OCI-LY3 (cell line): ENCODE data around the gene RAI1.

Experiments used
- EZH2phosphoT487 ChIP-seq: fragments of 200-600 bp; shearing (Covaris generic); IDR thresholded peaks from 2 replicates; pipeline ENCODE4 v1.6.1; 2018; ENCODE audit warnings: antibody characterized with exemption, mixed run types, low read depth
- TF ChIP-seq, protein P1 (sequence below): fragments of 200-600, 300-600 bp; sonication (generic); IDR thresholded peaks from 2 replicates; pipeline ENCODE4 v1.5.1; 2014; ENCODE audit warnings: antibody characterized with exemption, low read length, low read depth

DNA sequence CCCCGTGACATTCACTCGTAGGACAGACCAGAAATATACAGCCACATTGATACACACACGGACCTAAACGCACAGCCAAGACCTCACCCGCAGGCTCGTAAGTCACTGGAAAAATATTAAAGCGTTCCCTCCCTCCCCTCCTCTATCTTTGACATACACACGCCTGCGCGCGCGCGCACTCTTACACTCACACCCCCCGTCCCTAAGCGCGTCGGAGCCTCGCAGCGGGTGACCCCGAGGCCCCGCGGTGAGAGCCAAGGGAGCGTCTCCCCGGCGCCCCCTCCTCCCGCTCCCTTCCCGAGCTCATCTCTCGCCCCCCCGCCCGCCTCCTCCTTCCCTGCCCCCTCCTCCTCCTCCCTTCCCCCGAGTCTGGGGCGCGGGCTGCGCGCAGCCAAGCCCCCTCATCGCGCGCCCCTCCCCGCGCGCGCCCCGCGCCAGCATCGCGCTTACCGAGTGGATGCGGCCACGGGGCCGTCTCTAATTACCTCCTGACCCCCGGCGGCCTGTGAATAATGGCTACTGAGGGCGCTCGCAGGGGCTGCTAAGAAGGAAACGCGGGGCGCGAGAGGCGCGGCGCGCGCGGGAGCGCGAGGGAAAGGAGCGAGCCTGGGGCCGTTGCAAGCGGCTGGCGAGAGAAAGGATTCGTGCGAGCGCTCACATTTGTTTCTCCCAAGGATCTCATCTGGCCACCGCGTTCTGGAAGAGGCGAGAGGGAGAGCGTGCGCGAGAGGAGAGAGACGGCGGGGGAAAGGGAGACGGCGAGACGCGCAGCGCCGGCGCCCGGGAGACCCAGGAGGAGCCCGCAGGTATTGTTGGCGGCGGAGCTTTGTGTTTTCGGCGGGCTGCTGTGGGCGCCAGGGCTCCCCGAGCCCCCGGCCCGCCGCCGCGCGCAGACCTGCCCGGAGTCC is 42.4 kb downstream of the RAI1 start:
- TF ChIP-seq, protein P1, sequence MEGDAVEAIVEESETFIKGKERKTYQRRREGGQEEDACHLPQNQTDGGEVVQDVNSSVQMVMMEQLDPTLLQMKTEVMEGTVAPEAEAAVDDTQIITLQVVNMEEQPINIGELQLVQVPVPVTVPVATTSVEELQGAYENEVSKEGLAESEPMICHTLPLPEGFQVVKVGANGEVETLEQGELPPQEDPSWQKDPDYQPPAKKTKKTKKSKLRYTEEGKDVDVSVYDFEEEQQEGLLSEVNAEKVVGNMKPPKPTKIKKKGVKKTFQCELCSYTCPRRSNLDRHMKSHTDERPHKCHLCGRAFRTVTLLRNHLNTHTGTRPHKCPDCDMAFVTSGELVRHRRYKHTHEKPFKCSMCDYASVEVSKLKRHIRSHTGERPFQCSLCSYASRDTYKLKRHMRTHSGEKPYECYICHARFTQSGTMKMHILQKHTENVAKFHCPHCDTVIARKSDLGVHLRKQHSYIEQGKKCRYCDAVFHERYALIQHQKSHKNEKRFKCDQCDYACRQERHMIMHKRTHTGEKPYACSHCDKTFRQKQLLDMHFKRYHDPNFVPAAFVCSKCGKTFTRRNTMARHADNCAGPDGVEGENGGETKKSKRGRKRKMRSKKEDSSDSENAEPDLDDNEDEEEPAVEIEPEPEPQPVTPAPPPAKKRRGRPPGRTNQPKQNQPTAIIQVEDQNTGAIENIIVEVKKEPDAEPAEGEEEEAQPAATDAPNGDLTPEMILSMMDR, result no peak
- no peak for TF ChIP-seq EZH2phosphoT487
